ENCODE data around the gene MCEMP1.

Gene MCEMP1

GRCh38 chr19:7676854-7677253 is at the start of gene MCEMP1:
Gene MCEMP1, plus strand, starts transcription at chr19:7677090. Its CDS starts 31 bp downstream, at chr19:7677121.
- DNase-seq (ENCODE audit: low spot score) = no peak

- no peak for DNase-seq (ENCODE audit: low spot score)
Observed at GRCh38 chr19:7627166-7627565, 49.7 kb upstream of the MCEMP1 start.

GRCh38 chr19:7628589-7629311 is 48.1 kb upstream of the MCEMP1 start:
- DNase-seq (ENCODE audit: low spot score) = no peak

- DNase-seq (ENCODE audit: low spot score) = peak; percentile 97
Observed at GRCh38 chr19:7629347-7630054, 47.4 kb upstream of the MCEMP1 start, which contains the start of the genes PET100 and XAB2. Gene PET100, plus strand, starts transcription at chr19:7629793. Its CDS starts 41 bp downstream, at chr19:7629834. Gene XAB2, minus strand, starts transcription at chr19:7629545. Its CDS starts 18 bp downstream, at chr19:7629527.

- no peak for DNase-seq (ENCODE audit: low spot score)
Observed at GRCh38 chr19:7631577-7631976, 45.3 kb upstream of the MCEMP1 start.

- no peak for DNase-seq (ENCODE audit: low spot score)
Observed at GRCh38 chr19:7632340-7633203, 44.3 kb upstream of the MCEMP1 start.

GRCh38 chr19:7633698-7634097 is 43.2 kb upstream of the MCEMP1 start, which contains the start of gene PCP2:
Gene PCP2, minus strand, starts transcription at chr19:7633719. Its CDS starts 262 bp downstream, at chr19:7633457.
- DNase-seq (ENCODE audit: low spot score) = no peak

GRCh38 chr19:7635670-7636069 is 41.2 kb upstream of the MCEMP1 start:
- no peak for DNase-seq (ENCODE audit: low spot score)

- no peak for DNase-seq (ENCODE audit: low spot score)
Observed at GRCh38 chr19:7636317-7636690, 40.6 kb upstream of the MCEMP1 start.

GRCh38 chr19:7636691-7637373 is 40.1 kb upstream of the MCEMP1 start, which contains the start of gene STXBP2:
Gene STXBP2, plus strand, starts transcription at chr19:7637110. Its CDS starts 40 bp downstream, at chr19:7637150.
- peak; percentile 81 for DNase-seq (ENCODE audit: low spot score)

GRCh38 chr19:7637374-7638256 is 39.3 kb upstream of the MCEMP1 start:
- no peak for DNase-seq (ENCODE audit: low spot score)

- DNase-seq (ENCODE audit: low spot score) = peak; percentile 68
Observed at GRCh38 chr19:7638802-7639465, 38.0 kb upstream of the MCEMP1 start.

GRCh38 chr19:7639863-7640348 is 37.0 kb upstream of the MCEMP1 start:
- DNase-seq (ENCODE audit: low spot score) = no peak

GRCh38 chr19:7640803-7641202 is 36.1 kb upstream of the MCEMP1 start:
- no peak for DNase-seq (ENCODE audit: low spot score)

- no peak for DNase-seq (ENCODE audit: low spot score)
Observed at GRCh38 chr19:7641290-7642276, 35.3 kb upstream of the MCEMP1 start.

- DNase-seq (ENCODE audit: low spot score) = no peak
Observed at GRCh38 chr19:7642295-7643030, 34.4 kb upstream of the MCEMP1 start.

GRCh38 chr19:7643031-7643415 is 33.9 kb upstream of the MCEMP1 start:
- no peak for DNase-seq (ENCODE audit: low spot score)

Data from D341Med (cell line).